NOMO-1 (cell line): ENCODE measurements around the gene COL4A2.

ENCODE experiments used
- DNase-seq, 2 experiments: peaks; one replicate each; lab custom pipeline; 2025; ENCODE audit not compliant: unreplicated experiment in 2 of 2; lab: John Stamatoyannopoulos, UW

COL4A2 gene

DNA sequence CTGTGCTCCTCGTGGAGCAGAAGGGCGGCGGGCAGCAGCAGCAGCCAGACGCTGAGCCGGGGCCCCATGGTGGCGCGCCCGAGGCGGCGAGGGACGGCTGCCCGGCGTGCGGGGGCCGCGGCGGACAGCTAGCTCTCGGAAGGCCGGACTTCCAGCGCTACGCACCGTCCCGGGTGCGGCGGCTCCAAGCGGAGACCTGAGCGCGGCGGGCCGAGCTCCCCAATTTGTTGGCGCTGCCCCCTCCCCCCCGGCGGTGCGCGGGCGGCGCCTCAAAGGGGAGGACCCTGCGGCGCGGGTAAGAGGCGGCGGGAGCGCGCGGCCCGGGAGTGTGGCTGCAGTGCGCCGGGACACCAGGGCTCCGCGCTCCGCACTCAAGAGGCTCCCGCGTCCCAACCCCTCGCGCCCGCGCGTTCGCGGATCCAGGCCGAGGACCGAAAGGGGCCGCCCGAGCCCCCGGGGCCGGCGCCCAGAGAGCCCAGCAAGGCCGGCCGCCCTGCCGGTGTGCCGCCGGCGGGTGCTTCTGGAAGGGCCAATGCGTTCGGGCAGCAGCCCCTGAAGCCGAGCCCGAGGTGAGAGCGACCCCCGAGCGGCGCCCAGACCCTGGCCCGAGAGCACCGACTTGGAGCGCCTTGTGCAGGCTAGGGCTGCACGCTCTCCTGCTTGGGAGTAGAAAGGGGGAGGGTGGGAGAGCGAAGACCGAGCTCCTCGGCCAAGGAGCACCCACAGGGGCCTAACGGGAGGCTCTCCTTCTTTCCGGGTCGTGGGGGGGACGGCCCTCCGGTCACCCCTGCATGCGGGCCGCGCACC is at the start of gene COL4A2, which contains the start of gene COL4A1:
TSS of gene COL4A2 (plus strand) at position 325 of the 807 bp plus-strand sequence. CDS start 620 bp downstream, outside the sequence.
TSS of gene COL4A1 (minus strand) at position 198 of the 807 bp plus-strand sequence. CDS start at position 68, 130 bp downstream.
- no peak for DNase-seq

GRCh38 chr13:110257408-110257807 is 49.7 kb upstream of the COL4A2 start:
- DNase-seq: no peak

DNA sequence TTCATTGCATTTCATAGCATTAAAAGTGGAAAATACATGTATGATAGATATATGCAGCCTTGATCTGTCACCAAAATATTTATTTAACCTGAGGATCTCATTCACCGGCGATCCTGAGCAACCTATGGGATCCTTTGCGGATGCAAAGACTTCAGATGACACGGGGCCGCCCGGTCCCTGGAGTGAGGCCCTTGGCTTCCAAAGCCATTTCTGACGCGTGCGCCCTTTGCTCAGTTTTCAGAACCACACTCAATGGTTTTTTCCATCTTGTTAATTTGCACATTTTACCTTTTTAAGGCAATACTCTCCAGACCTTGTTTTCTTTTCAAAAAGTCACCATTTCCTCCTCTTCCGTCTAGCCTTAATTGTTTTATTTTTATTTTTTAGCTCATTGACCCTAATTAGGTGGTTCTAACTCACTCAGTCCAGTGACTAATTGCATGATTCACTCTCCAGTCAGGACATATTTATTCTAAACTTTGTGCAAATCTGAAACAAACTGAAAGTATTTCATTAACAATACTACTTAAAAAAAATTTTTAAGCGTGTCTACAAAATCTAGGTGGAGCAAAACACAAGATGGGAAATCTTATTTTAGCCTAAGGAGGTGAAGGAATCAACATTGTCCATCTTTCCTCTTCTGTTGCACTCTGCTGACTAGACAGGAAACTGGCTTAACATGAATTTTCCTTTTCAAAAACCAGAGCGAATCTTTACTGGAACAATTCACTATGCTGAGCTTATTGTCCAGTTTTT is 48.0 kb upstream of the COL4A2 start:
- peak in 1 of 2 experiments; percentile 7 for DNase-seq

DNA sequence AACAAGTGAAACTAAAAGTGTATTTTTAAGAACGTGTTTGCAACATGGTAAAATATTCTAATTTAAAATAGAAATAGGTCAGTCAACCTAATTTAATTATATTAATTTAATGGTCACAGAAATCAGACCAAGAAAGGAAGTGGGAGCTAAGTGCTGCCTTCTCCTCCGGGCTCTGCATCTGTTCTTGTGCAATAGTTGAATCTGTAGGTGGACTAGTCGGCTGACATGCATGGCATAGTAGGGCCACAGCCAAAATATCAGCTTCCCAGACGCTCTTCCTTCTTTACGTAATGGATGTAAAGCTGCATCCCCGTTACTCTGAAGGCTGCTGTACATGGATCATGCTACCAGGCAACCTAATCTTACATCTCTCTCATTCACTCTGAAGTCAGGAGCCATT is 47.4 kb upstream of the COL4A2 start:
- DNase-seq: no peak

GRCh38 chr13:110261166-110262081 is 45.7 kb upstream of the COL4A2 start:
- no peak for DNase-seq

DNA sequence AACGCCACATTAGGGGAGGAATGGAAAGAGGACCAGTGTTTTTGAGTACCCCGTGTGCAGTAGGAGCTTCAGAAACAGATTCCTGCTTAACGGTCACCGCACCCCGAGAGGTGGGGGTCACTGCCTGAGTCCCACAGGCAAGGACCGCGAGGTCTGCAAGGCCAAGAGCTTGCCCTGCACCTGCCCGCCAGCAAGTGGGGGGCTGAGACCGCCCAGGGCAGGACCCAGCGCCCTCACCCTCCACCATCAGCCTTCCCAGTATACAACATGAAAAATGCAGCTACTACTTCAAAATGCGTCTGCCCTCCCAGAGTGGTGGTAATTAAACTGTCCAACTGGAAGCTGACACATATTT is 45.0 kb upstream of the COL4A2 start:
- no peak for DNase-seq

GRCh38 chr13:110262508-110263291 is 44.4 kb upstream of the COL4A2 start:
- DNase-seq: no peak

- DNase-seq: no peak
These were observed 43.7 kb upstream of the COL4A2 start for GRCh38 chr13:110263404-110263803.

DNA sequence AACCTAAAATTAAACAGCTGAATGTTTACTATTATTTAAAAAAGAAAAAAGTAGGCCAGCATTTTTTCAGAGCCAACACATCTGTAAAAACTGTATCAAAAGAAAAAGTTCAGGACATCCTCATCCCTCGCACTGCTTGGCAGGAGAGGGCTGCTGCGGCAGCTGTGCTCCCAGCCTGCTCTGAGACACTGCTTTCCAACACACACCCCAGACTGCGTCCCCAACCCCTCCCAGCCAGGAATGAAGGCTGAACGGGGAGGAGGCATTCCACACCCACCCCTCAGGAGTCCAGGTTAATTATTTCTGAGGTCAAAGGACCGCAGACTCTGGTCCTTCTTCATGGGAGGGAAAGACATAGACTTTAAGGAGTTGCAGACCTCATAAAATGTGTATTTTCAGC is 43.2 kb upstream of the COL4A2 start:
- DNase-seq: no peak

- no peak for DNase-seq
These were observed 42.3 kb upstream of the COL4A2 start for GRCh38 chr13:110264685-110265275.

DNA sequence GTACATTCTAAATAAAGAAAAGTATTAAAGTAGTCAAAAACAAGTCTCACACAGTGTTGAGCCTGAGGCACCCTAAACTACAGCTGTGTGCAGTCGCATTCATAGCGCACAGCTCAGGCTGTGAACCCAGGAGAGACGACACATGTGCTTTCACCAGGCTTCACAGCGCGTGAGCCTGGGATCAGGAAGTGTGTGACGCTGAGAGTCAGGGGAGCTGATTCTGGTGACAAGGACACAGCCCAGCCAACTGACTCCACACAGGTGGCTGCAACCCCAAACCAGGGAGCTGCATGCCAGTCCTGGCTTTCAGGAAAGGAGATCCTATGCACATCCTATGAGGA is 41.8 kb upstream of the COL4A2 start:
- DNase-seq: no peak

GRCh38 chr13:110265682-110266430 is 41.2 kb upstream of the COL4A2 start:
- DNase-seq: no peak

DNA sequence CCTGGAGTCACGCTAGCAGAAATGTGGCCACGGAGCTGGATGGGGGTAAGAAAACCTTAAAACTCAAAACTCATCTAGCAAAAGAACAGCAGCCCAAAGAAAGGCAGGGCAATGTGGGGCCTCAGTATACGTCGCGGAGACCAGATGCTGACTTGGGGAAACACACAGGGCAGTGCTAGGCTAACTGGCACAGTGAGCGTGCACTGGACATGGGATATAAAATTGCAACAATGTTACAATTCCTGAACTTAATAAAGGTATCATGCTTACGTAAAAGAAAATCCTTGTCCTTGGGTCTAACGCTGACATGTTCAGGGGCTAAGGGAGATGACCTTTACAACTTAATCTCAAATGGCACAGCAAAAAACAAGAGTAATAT is 40.7 kb upstream of the COL4A2 start:
- DNase-seq: no peak

GRCh38 chr13:110266983-110267382 is 40.1 kb upstream of the COL4A2 start:
- DNase-seq: no peak

DNA sequence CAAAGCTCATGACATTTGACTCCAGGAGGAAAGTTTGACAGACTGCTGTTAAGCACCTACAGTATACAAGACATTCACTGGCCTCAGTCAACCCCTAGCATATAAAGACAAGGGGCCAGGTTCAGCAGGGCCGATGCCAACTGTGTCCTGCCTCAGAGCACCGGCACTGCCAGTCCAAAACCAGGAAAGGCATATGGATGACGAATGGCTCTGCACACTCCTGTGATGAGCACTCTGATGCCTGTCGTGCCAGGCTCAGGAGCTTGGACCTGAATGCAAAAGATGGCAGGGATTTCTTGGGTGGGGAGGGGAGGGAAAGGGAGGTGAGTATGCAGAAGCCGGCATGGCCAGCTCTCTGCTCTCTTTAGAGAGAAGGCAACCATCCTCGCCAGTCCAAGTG is 39.0 kb upstream of the COL4A2 start:
- no peak for DNase-seq

GRCh38 chr13:110268576-110269185 is 38.4 kb upstream of the COL4A2 start:
- DNase-seq: no peak

GRCh38 chr13:110269509-110270185 is 37.4 kb upstream of the COL4A2 start:
- DNase-seq: no peak

DNA sequence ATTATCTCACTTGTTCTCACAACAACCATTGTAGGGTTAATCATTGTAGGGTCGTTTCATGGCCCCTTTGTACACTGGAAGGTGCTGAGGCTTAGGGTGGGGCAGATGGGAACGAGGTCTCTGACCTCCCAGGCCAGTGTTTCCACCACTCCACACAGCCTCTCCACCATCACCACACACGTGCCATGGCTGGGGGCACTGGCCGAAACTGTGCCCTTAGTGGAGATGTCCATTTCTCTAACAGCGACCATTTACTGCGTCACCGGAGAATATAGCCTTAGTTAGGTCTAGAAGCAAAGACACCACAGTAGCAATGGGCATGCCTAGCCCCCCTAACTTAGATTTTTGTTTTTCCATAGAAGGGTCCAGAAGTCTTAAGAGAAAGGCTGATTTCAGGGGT is 36.6 kb upstream of the COL4A2 start:
- no peak for DNase-seq
